Measurements from ENCODE around the gene OR8D2.

OR8D2 gene, protein sequence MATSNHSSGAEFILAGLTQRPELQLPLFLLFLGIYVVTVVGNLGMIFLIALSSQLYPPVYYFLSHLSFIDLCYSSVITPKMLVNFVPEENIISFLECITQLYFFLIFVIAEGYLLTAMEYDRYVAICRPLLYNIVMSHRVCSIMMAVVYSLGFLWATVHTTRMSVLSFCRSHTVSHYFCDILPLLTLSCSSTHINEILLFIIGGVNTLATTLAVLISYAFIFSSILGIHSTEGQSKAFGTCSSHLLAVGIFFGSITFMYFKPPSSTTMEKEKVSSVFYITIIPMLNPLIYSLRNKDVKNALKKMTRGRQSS

DNA sequence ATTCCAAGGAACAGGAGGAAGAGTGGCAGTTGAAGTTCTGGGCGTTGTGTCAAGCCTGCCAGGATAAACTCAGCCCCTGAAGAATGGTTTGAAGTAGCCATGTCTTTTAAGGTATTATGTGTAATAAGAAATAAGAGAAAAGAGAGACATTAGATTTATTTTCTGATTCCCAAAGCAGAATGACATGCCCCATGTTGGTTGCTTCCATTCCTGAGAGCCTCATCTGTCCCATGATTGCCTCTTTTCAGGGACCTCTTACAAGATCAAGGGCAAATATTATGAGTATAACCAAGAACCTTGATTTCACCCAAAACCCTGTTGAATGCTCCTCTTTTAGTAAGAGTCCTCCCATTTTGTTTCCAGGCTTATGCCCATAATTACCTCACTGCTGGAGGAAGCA lies at the start of gene OR8D2:
Gene OR8D2, minus strand, starts transcription at position 101 of the 400 bp plus-strand sequence. Its CDS starts 0 bp downstream, at position 101.
- no peak for DNase-seq

GRCh38 chr11:124359566-124359965 lies 39.6 kb upstream of the OR8D2 start:
- no peak for DNase-seq

GRCh38 chr11:124346311-124346955 lies 26.4 kb upstream of the OR8D2 start:
- DNase-seq = no peak

DNA sequence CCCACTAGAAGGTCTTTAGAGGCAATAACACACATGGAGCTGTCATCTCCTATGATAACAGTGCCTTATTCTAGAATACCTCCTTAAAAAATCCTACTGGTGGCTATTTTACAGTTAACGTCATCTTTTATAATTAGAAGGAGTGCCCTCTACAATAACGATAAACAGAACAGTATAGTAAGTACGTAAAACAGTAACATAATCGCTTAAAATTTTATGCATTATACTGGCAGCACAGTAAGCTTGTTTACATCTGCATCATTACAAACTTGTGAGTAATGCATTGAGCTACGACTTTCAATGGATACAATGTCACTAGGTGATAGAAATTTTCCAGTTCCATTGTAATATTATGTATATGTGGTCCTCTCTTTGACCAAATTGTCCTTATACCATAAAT lies 24.3 kb upstream of the OR8D2 start:
- DNase-seq = no peak

DNA sequence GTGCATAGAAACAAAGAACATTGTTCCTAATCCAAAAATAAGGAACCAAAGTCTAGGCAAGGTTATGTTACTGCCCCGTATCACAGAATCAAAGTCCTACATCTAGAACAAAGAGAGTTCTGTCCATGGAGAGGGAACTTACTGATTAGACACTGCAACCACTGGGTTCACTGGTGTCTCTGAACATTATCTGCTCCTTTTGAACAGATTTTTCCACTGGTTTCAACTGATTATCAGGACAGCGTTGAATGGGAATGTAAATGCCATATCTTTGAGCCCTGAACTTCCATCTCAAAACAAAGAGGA lies 20.1 kb upstream of the OR8D2 start:
- DNase-seq = no peak

DNA sequence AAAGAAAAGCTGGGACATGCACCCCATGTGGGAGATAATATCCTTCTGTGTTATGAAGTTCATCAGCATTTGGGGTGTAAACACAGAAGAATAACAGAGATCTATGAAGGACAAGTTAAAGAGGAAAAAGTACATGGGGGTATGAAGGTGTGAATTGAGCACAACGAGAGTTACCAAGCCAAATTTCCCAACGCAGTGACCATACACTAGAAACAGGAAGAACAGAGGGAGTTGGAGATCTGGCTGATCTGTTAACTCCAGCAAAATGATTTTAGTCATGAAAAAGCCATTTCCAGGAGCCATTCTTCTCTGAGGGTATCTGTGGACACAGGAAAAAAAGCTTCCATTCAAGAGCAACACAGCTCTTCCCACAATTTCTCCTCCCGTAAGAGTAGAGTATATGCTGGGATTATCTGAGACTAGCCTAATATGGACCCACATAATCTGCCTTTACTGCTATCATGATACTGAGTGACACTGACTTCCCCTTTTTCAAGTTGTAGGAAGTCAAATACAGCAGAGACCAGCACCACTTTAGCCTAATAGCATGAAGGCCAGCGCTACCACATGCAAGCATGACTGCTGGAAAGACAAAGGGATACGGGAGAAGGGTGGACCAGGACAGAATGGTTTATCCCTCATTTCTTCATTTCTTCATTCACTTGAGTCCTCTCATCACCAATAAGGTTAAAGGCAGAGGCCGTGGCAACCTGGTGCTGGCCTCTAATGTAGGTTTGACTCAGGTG lies 19.6 kb upstream of the OR8D2 start:
- no peak for DNase-seq

DNA sequence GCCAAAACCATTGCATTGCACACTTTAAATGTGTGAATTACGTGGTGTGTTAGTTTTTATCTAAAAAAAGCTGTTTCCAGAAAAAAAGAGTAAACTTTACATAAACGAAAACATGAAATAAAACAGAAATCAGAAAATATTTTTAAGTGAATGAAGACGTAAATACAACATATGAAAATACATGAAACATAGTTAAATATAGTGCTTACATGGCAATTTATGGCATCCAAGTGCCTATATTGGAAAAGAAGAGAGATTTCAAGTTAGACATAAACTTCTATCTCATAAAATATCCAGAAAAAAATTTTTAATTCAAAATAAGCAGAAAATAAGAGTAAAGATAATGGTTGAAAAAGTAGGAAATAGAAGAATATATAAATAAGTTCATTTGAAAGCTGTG lies 11.9 kb upstream of the OR8D2 start:
- no peak for DNase-seq

- DNase-seq = no peak
Observed at GRCh38 chr11:124329787-124330478, 9.9 kb upstream of the OR8D2 start.

DNA sequence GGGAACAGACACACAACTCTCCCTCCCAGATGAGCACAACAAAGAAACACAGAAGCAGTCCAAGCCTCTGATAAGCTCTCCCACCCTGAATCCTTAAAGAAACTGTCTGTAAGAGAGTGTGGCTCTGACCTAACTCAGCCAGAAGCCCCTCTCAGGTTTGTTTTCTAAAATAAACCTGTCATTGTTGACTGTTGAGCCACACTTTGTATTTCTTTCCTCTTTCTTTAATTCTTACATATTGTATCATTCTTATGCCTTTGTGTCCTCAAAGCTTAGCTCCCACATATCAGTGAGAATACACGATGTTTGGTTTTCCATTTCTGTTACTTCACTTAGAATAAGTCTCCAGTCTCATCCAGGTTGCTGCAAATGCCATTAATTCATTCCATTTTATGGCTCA lies 7.8 kb upstream of the OR8D2 start:
- DNase-seq = no peak

- DNase-seq = no peak
Observed at GRCh38 chr11:124322356-124322755, 2.4 kb upstream of the OR8D2 start.

GRCh38 chr11:124315052-124315451 lies 4.9 kb downstream of the OR8D2 start:
- no peak for DNase-seq

DNA sequence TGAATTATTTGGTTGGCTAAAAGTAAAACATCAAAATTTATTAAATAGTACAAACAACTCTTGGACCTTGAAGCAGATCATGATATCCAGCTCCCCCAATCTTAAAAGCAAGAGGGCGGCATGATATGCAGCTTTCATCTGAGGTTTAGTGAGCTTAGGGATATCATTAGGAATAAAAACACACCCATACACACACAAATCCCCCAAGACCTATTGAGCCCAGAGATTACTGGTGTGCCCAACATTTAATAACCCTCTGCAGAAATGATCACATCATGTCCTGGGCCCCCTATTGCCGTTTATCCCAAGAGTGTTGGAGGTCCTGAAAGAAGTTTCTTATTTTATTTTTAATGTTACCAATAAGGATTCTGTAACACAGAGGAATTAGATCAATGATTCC lies 6.1 kb downstream of the OR8D2 start, which contains the start of gene OR8D1:
Gene OR8D1, minus strand, starts transcription at position 101 of the 400 bp plus-strand sequence. CDS start 3,183 bp downstream, outside the sequence.
- DNase-seq = no peak

DNA sequence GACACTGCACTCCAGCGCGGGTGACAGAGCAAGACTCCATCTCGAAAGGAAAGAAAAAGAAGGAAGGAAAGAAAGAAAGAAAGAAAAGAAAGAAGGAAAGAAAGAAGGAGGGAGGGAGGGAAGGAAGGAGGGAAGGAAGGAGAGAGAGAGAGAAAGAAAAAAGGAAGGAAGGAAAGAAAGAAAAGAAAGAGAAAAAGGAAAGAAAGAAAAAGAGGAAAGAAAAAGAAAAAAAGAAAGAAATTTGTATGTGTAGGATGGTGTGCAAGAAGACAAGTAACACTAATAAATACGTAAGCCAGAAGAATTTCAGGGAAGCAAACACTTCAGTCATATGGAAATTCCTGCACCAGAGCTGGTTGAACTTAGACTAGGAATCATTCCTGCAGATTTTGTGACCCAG lies 6.9 kb downstream of the OR8D2 start:
- no peak for DNase-seq

DNA sequence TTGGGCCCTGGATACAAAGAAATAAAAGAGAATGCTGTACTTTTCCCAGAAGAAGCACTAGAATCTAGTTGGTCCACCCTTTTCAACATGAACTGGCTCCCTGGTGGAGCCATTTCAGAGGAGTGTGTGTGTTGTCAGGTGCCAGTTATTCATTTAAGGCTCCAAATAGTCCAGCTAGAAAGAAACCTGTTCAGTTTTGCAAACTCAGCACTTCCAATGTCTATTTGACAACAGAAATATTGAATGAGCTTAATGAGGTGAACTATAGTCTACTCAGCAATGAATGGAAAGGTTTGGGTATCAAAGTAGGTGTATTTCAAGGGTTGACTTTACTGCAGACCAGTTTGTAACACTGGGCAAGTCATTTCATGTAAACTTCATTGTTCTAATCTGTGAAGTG lies 8.3 kb downstream of the OR8D2 start:
- DNase-seq = no peak

DNA sequence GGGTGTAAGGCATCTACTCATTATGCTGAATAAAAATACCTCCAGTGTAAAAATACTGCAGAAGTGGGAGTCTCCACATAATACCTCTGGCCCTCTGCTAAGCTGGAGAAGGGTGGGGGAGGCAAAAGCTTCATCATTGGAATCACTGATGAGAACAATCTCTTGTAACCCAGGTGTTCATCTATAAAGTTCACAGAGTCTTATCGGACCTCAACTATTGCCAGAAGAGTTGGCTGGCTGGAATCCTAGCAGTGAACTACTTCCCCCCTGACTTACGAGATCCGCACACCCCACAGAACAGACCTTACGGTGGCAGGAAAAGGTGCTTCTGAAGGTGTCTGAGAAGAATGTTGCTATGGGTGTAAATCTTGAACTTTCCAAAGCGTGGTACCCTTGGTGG lies 8.7 kb downstream of the OR8D2 start:
- no peak for DNase-seq

GRCh38 chr11:124310721-124311120 lies 9.3 kb downstream of the OR8D2 start:
- DNase-seq = no peak

- no peak for DNase-seq
Observed at GRCh38 chr11:124307093-124307492, 12.9 kb downstream of the OR8D2 start.

DNA sequence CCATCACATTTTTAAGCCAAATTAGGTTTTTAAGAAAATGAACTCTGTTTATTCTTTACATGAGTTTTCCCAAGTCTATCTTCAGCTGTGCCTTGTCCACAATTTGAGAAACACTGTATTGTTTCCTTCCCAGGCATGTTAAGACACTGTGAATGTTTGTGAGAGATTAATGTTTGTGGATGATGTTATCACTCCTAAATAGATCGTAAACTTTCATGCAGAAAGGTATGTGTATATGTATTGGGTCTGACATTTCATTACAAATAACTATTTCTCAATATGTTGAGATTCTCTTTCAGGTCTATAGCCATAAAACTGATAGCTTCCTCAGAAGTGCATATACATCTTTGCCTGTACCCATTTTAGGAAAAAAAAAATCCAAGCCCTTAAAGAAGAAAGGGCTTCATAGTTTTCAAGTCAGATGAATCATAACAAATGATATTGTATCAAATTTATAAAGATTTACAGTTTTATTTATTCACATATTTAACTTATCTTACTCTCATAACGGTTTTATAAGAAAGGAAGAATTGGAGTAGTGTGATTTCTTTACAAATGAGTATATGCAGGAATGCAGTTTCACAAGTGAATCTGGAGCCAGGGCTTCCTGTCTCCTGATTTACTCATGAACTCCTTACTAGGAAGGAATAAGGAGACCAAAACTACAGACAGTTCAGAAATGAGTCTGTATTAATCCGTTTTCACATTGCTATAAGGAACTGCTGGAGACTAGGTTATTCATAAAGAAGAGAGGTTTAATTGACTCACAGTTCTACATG lies 17.5 kb downstream of the OR8D2 start:
- DNase-seq = no peak

DNA sequence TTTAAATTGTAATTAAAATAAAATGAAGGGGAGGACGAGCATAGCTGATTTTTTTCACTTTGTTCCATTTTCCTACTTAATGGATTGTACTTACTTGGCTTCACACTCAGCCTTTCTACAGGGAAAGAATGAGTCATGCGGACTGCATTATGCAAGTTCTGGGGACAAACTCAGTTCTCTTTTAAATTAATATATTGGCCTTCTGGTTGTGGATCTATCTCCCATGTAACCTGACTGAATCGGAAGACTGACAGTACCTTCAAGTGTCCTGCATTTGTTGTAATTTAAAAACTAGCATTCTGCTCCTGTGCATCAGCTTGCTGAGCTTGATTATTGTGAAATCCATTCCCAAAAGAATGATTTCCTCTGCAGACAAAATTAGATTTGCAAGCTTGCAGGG lies 18.4 kb downstream of the OR8D2 start:
- DNase-seq = no peak

- DNase-seq = no peak
Observed at GRCh38 chr11:124297921-124298320, 22.1 kb downstream of the OR8D2 start.

DNA sequence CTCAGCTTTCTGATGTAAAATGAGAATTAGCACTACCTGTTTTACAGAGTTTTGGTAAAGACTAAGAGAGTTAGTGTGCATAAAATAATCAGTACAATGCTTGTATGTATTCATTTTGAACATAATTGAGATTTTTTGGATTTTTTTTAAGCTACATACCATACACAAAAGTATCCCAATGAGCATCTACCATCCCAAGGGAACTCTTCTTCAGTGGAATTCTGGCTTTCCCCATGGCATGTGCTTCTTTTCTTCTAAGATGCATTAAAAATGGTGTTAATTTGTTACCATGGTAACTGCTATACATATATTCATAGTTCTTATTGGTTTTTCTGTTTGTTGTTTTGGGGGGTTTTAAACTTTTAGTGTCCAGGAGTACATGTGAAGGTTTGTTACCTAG lies 24.0 kb downstream of the OR8D2 start:
- DNase-seq = no peak

DNA sequence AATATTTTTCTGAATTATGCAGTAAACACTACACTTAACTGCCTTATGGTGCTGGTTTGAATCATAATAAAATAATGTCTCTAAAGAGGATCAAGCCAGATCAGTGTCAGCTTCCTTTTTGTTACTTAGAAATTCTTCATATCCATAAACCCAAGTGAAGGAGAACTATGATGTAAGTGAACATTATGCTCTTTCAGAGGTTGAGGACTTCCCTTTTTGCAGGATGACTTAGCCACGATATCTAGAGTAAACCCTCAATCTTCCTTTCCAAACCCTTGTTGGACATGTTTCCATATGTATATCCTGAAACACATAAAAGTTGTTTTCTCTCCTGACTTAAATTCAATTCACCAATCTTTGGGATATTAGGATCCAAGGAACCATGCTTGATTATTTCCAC lies 25.3 kb downstream of the OR8D2 start:
- no peak for DNase-seq

Data from CD4-positive, alpha-beta T cell treated with Interferon alpha-2 for 1 hour (primary cell).